H7 (cell line): ENCODE results near the gene FAM83G. TPM values are rescaled to one million over a fixed set of nuclear protein-coding genes. Genes with fewer than 3 reads are reported as not detected.
"Not testable (repeated sequence)": the region's sequence is repeated elsewhere in the genome, so short reads cannot be mapped to it uniquely, and the experiment has no call there.

Source experiments
- DNase-seq: peaks from one replicate; pipeline ENCODE4 v3.0.0; 2012
- H3K27me3 ChIP-seq: 2 replicates; pipeline ENCODE4 v1.6.0; 2011; ENCODE audit warnings: mild to moderate bottlenecking, low read length; ENCODE audit not compliant: control insufficient read depth, insufficient read depth
- H3K36me3 ChIP-seq: replicated peaks from 2 replicates; pipeline ENCODE4 v1.5.1; 2011; ENCODE audit warnings: low read length; ENCODE audit not compliant: control insufficient read depth, insufficient read depth
- H3K4me3 ChIP-seq: 2 replicates; pipeline ENCODE4 v1.5.1; 2011; ENCODE audit warnings: low read depth, mild to moderate bottlenecking, control low read depth, low read length, moderate library complexity; ENCODE audit not compliant: insufficient read depth
- total RNA-seq: library from RNA; depleted of rRNA; stranded (reverse); fragments of >200 nt; shearing (Covaris generic); gene quantifications from 2 replicates; pipeline ENCODE4 v1.2.3, GENCODE V29; 2014; rRNA removed

FAM83G gene, protein sequence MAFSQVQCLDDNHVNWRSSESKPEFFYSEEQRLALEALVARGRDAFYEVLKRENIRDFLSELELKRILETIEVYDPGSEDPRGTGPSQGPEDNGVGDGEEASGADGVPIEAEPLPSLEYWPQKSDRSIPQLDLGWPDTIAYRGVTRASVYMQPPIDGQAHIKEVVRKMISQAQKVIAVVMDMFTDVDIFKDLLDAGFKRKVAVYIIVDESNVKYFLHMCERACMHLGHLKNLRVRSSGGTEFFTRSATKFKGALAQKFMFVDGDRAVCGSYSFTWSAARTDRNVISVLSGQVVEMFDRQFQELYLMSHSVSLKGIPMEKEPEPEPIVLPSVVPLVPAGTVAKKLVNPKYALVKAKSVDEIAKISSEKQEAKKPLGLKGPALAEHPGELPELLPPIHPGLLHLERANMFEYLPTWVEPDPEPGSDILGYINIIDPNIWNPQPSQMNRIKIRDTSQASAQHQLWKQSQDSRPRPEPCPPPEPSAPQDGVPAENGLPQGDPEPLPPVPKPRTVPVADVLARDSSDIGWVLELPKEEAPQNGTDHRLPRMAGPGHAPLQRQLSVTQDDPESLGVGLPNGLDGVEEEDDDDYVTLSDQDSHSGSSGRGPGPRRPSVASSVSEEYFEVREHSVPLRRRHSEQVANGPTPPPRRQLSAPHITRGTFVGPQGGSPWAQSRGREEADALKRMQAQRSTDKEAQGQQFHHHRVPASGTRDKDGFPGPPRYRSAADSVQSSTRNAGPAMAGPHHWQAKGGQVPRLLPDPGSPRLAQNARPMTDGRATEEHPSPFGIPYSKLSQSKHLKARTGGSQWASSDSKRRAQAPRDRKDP
- 40.6 and 44.8 TPM in 2 replicates for total RNA-seq

- no peaks in the 10 kb centered on the region for H3K27me3 ChIP-seq
- peak; percentile 96 for DNase-seq
- peaks cover 15% of the 10 kb centered on the region for H3K36me3 ChIP-seq
- H3K4me3 ChIP-seq: peak within 1 kb of the TSS; percentile 66
These were observed at the start of gene FAM83G for GRCh38 chr17:19004421-19005136. FAM83G (minus strand) TSS chr17:19004764; CDS start chr17:19004041, 723 bp downstream.

DNA sequence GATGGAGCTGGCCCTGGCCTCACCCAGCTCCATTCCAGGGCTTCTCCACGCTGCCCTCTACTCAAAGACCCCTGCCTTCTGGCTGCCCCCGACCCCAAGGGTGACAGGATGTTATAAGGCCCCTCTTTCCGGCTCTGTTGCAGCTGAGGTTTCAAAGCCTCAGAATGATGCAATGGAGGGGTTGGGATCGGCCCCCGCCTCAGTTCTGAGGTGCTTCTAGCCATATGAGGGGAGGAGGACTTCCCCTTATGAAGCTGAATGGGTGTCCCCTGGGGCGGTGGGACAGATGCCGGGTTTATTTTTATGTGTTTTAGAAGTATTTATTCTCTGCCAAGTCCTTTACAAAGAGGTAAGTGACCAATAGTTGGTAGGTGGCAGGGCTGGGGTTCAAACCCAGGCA, 44.3 kb upstream of the FAM83G start:
- not testable (repeated sequence) for DNase-seq, H3K27me3 ChIP-seq, H3K4me3 ChIP-seq, H3K36me3 ChIP-seq

- H3K36me3 ChIP-seq, H3K27me3 ChIP-seq, H3K4me3 ChIP-seq, DNase-seq: not testable (repeated sequence)
These were observed 42.9 kb upstream of the FAM83G start for GRCh38 chr17:19047510-19047909.

DNA sequence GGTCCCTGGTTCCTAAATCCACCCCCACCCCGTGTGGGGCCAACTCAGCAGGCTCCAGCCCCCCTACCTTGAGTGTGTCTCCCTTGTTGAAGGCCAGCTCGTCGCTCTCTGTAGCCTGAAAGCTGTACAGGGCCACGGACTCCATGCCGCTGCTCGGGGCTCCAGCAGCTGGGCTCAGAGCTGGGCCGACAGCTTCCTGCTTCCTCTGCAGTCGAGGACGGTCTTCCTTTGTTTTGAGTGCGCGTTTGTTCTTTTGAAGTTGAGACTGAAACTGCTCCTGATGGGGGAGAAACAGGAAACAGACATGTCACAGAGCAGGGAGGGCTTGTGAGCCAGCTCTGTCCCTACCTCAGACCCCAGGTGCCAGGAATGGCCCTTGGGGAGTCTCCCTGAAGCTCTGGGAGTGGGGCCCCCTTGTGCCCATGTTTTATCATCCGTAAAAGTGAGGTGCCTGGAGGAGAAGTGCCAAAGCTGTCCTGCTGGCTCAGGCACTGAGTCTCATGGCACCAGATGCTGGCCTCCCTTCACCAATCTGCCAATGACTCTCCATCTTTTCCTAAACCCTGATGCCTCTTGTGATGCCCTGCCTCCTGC, 42.3 kb upstream of the FAM83G start, which contains the start of gene GRAP:
Gene GRAP (minus strand): TSS at position 176 of the 594 bp plus-strand sequence. CDS start 31 bp downstream, at position 145.
- not testable (repeated sequence) for H3K4me3 ChIP-seq, DNase-seq

DNA sequence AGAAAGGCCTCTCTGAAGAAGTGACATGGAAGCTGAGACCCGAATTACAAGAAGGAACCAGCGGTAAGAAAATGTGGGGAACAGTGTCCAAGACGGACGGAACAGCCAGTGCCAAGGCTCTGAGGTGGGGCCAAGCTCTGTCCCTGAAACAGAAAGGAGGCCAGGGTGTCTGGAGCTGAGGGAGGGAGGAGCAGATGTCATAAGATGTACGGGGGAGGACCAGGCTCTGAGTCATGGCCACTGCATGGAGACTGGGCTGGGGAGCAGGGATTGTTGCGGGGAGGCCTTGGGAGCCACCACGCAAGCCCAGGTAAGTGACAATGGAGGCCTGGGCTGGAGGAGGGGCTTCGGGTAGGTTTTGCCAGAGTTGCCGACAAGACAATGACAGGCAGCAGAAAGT, 40.1 kb upstream of the FAM83G start:
- DNase-seq, H3K27me3 ChIP-seq, H3K4me3 ChIP-seq, H3K36me3 ChIP-seq: not testable (repeated sequence)

More for the DNA sequence above, 42.3 kb upstream of the FAM83G start, which contains the start of gene GRAP:
- not testable (repeated sequence) for H3K27me3 ChIP-seq, H3K36me3 ChIP-seq

DNA sequence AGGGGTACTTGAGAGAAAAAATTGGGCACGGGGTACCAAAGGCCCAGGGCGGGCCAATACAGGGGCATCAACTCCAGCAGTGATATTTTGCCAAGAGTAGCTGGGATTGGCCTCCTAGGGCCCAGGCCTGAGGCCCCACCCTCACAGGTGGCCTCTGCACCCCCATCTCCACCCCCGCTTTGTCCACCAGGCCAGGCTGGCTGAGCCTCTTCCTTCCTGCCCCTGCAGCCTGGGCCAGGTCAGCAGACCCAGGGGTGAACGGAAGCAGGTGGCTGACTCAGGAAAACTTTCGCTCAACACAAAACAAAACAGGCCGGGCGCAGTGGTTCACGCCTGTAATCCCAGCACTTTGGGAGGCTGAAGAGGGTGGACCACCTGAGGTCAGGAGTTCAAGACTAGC, 38.5 kb upstream of the FAM83G start:
- not testable (repeated sequence) for H3K4me3 ChIP-seq, DNase-seq, H3K36me3 ChIP-seq, H3K27me3 ChIP-seq

GRCh38 chr17:19042369-19042768, 37.8 kb upstream of the FAM83G start:
- not testable (repeated sequence) for H3K27me3 ChIP-seq, H3K36me3 ChIP-seq, H3K4me3 ChIP-seq, DNase-seq

- DNase-seq, H3K36me3 ChIP-seq, H3K4me3 ChIP-seq, H3K27me3 ChIP-seq: not testable (repeated sequence)
These were observed 37.3 kb upstream of the FAM83G start for GRCh38 chr17:19041871-19042270.

DNA sequence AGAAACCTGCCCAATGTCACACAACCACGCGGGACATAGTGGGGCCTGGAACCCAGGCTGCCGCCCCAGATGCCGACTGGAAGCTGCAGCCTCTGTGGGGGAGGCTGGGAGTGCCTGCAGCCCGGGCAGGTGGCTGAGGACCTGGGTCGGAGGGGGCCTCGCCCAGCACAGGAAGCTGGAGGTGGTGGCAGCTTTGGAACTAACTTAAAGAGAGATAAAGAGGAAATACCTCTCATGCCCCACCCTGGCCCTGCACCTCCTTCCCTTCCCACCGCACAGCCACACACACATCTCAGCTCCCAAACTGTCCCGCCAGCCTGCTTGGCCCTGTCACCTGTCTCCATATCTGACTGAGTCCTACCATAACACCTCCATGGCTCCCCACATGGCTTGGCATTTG, 35.8 kb upstream of the FAM83G start:
- not testable (repeated sequence) for H3K4me3 ChIP-seq, H3K36me3 ChIP-seq, H3K27me3 ChIP-seq, DNase-seq

GRCh38 chr17:19038730-19039129, 34.2 kb upstream of the FAM83G start:
- not testable (repeated sequence) for H3K27me3 ChIP-seq, DNase-seq, H3K4me3 ChIP-seq, H3K36me3 ChIP-seq

GRCh38 chr17:19038007-19038406, 33.4 kb upstream of the FAM83G start:
- H3K27me3 ChIP-seq, H3K4me3 ChIP-seq, DNase-seq, H3K36me3 ChIP-seq: not testable (repeated sequence)

DNA sequence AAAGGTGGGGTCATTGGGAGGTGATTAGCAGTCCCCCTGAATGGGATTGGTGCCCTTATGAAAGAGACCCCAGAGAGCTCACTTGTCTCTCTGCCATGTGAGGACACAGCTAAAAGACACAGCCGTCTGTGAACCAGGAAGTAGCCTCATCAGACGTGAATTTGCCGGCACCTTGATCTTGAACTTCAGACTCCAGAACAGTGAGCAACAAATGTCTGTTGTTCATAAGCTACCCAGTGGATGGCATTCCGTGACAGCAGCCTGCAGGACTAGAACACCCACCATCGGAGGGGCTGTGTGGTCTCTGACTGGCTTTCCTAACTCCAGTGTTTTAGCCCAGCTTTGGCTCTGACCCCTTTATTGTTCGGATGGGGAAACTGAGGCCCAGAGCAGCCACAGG, 33.0 kb upstream of the FAM83G start:
- not testable (repeated sequence) for DNase-seq, H3K27me3 ChIP-seq, H3K36me3 ChIP-seq, H3K4me3 ChIP-seq

DNA sequence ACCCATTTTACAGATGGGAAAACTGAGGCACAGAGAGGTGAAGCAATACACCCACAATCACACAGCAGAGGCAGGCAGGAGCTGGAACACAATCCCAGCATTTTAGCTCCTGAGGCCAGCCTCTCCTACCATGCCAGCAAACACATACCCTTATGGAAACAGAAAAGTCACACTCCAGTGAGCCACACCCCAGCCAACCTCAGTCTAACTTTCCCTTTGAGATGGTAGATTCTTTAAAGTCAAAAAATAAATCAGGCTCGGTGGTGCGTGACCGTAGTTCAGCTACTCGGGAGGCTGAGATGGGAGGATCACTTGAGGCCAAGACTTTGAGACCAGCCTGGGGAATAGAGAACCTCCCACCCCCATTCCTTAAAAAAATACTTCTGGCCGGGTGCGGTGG, 31.6 kb upstream of the FAM83G start:
- not testable (repeated sequence) for H3K27me3 ChIP-seq, DNase-seq, H3K4me3 ChIP-seq, H3K36me3 ChIP-seq

DNA sequence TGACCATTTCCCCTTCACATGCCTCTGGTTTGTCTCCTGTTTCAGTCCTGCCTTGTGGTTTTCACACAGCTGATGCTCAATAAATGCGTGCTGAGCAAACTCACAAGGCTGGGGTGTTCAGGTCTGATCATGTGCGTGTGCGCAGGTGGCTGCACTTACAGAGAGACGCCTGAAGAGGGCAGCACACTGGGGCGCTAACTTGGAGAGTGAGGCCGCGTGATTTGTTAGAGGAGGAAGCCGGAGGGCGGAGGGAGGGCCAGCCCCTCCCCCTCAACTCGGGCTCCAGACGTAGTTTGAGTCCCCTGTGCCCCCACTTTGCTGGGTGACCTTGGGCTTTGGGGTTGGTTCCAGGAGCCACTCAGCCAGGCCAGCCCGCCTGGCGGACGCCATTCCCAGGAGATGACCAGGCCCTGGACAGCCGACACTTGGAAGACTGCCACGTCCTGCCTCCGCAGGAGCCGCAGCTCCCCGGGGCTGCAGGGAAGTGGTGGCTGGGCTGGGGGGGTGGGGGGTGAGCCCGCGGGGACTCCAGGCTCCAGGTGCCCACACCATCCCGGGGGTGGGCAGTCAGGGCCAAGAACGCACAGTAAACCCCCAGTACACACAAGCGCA, 27.9 kb upstream of the FAM83G start:
- not testable (repeated sequence) for H3K27me3 ChIP-seq, H3K36me3 ChIP-seq, DNase-seq, H3K4me3 ChIP-seq
